Activated T-helper 1 cell treated with Interleukin-2 at 50 U/mL for 16 hours (primary cell): ENCODE measurements around the gene SERINC2.

ENCODE experiments used
- DNase-seq: peaks from one replicate; pipeline ENCODE4 v3.0.0-alpha.2; 2020; ENCODE audit warnings: low read depth

Gene SERINC2

DNA sequence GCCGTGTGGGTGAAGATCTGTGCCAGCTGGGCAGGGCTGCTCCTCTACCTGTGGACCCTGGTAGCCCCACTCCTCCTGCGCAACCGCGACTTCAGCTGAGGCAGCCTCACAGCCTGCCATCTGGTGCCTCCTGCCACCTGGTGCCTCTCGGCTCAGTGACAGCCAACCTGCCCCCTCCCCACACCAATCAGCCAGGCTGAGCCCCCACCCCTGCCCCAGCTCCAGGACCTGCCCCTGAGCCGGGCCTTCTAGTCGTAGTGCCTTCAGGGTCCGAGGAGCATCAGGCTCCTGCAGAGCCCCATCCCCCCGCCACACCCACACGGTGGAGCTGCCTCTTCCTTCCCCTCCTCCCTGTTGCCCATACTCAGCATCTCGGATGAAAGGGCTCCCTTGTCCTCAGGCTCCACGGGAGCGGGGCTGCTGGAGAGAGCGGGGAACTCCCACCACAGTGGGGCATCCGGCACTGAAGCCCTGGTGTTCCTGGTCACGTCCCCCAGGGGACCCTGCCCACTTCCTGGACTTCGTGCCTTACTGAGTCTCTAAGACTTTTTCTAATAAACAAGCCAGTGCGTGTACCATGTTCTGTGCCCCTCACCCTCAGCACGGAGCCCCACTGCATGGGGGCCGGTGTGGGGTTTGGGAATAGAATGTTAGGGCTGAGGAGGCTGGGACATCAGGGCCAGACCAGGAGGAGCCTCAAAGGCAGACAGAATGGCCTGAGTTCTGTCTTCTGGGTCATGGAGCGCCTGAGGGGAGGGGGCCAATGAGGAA is 21.3 kb downstream of the SERINC2 start:
- DNase-seq, result no peak

DNA sequence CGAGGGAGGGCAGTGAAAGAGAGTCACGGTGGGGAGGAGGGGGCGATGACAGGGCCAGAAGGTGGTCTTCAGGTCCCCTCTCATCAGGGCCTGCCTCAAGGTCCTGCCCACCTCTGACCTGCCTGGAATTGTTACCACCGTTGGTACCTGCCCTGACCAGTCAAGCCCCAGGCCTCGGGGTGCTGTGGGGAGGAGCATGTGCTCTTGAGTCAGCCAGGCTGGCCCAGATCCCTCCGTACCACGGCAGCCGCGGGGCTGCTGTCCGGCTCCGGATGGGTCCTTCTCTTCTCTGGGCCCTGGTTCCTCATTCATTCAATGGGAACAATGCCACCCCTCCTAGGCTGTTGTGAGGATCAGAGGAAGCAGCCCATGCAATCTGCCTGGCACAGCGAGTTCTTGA is 22.0 kb downstream of the SERINC2 start:
- DNase-seq, result no peak

DNA sequence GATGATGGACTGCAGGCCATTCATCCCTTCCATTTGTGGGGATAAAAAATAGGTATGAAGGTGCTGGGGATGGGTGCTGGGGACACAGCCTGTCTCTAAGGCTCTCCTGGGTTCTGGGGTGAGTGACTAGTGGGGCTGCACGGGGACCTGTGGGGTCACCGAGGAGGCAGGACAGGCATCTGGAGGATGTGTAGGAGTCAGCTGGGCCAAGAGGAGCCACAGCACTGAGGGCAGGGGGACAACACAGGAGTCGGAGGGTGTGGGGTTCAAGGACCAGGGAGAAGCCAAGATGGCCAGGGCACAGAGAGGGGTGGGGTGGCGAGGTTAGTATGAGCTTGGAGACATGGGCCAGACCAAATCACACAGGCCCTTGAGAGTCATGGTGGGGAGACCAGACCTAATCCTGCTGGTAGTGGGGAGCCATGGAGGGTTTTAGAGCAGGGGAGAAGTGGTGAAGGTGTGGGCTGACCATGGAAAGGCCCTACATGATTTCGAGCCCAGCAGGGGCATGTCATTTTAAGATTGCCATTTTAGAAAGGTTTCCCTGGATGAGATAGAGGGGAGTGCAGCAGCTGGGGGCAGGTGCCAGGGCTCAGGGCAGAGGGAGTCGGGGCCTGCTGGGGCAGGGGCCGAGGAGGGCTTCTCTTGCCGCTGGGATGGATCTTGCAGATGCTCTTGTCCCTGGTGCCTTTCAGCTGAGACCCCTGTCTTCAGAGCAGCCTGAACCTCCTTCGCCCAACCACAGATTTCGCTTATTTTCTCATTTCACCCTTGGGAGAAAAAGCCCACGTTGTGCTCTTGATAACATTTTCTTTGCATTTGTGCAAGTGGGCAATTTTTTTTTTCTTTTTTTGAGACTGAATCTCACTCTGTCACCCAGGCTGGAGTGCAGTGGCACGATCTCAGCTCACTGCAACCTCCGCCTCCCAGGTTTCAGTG is 22.7 kb downstream of the SERINC2 start:
- DNase-seq, result no peak

DNA sequence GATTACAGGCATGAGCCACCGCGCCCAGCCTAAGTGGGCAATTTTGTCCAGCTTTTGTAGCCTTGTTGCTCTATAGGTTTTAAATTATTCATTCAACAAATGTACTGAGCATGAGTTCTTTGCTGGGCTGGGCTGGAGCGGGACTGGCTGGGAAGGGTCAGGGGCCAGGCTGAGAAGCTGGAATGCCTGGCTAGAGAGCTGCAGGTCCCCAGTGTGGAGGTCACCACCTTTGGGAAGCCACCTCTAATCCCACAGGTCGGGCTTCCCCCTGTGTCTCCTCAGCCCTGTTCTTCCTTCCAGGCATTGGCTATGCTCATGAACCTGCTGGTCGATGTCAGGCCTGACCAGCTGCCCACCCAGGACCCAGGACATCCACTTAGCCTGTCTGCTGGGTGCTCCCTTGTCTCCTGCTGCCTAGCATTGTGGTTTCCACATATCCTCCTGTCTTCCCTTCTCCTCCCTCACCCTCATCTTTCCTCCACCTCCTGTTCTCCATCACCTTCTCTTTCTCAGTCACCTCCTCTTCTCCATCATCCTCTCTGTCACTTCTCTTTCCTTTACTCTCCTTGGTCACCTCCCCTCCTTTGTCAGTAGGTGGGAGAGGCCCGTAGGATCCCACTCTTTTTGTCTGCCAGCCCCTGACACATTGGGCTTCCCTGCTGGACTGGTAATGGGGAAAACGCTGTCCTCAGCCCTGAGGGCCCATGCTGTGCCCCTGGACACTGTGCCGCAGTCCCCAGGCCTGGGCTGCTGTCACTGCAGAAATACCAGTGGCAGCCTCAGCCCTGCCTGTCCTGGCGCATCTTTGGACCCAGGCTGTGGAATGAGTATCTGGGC is 23.8 kb downstream of the SERINC2 start:
- DNase-seq, result no peak

DNA sequence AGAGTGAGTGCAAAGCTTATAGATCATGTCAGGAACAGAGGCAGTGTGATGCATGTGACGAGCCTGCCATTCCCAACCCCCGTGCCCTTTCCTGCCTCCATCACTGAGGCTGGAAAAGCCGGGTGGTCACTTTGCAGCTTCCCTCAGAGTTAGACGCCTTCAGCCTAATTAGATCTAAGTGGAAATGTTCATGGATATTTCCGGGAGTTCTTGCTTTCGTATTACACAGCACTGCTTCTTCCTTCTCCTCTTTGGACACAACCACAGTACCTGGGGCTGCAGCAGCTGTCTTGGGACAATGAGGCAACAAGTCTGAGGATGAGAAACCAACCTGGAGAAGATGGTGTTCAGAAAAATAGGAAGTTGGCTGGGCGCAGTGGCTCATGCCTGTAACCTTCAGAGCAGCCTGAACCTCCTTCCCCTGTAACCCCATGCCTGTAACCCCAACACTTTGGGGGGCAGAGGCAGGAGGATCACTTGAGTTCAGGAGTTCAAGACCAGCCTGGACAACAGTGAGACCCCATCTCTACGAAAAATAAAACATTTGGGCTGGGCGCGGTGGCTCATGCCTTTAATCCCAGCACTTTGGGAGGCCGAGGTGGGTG is 24.5 kb downstream of the SERINC2 start:
- DNase-seq, result no peak

DNA sequence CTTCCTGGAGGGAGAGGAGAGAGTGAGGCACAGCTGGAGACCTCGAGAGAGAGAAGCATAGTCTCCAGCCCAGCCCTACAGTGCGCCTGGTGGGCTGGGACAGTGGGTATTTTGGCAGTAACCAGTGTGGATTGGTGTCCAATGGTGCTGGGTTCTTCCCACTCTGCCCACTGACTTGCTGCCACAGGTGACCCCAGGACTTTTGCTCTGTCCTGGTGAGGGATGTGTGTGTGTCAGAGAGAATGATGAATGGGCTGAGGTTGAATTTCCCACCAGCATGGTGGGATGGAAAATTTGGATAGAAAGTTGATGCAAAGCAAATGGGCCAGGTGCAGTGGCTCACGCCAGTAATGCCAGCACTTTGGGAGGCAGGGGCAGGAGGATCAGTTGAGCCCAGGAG is 26.3 kb downstream of the SERINC2 start:
- no peak for DNase-seq

DNA sequence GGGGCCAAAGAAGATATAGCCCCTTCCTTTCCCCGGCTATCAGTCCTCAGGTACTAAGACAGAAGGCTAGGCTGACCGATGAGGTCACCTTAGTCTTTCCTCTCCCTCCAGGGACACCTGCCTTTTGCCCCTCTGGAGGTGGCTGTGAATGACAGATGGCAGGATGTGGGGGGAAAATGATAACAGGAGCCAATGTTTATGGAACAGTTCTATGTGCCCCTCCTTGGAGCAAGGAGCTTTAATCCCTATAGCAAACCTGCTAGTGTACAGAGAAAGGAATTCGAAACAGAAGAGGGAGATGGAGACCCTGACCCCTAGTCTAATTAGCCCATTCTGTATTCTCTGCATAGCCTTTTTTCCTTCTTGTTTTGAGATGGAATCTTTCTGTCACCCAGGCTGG is 28.1 kb downstream of the SERINC2 start:
- no peak for DNase-seq

DNA sequence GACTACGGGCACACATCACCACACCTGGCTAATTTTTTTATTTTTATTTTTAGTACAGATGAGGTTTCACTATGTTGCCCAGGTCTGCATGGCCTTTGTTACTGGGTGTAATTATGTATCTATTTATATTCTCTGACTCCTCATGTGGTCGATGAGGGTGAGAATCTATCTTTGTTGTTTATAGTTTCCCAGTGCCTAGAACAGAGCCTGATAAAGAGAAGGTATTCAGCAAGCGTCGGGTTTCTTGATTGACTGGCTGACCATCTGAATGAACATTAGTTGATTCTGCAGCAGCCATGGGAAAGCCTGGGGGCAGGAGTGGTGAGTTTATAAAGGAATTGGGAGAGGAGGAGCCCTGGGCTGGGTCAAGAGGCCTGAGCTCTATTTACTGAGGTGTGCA is 28.5 kb downstream of the SERINC2 start:
- no peak for DNase-seq

DNA sequence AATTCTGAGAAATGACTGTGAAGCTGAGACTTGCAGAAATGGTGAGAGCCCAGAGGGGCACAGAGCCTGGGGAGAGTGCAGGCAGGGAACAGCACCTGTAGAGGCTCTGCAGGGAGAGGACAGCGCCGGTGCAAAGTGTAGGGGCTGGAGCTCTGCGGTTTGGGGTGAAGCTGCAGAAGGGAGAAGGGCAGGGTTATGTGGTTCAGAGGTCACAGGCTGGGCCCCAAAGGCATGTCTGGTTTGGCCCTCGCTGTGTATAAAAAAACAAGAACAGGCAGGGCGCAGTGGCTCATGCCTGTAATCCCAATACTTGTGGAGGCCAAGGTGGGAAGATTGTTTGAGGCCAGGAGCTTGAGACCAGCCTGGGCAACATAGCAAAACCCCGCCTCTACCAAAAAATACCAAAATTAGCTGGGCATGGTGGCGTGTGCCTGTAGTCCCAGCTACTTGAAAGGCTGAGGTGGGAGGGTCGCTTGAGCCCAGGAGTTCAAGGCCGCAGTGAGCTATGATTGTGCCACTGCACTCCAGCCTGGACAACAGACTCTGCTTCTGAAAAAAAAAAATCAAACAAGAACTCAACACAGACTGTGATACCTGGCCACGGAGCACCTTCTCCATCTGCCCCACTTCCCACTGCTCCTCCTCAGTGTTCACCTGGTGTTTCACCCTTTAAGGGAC is 29.1 kb downstream of the SERINC2 start:
- DNase-seq, result no peak

DNA sequence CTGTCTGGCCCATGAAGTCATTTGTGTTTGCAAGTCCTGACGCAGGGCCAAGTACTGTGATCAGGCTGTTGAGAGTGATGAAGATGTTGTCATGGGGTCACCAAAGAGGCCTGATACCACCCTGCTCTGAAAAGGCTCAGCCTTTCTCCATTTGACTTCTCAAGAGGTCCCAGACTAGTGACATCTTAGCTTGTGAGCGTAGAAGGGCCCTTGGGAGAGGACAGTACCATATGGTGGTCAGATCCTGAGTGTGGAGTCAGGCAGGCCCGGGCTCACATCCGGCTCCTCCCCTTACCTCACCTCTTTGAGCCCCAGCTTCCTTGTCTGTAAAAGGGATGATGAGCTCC is 29.6 kb downstream of the SERINC2 start:
- no peak for DNase-seq

DNA sequence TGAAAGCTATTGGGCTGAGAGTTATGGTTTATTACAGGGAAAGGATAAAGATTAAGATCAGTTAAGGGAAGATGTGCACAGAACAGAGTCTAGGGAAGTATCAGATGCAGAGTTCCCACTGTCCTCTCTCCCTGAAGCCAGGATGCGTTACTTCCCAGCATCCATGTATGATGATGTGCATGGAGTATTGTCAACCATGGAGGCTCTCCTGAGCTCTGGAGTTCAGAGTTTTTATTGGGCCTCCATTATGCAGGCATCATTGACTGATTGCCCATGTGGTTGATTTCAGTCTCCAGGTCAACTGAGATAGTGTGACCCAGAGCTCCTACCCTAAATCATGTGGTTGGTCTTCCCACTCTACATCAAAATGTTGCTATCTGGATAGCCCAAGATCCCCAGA is 30.7 kb downstream of the SERINC2 start:
- DNase-seq, result no peak

DNA sequence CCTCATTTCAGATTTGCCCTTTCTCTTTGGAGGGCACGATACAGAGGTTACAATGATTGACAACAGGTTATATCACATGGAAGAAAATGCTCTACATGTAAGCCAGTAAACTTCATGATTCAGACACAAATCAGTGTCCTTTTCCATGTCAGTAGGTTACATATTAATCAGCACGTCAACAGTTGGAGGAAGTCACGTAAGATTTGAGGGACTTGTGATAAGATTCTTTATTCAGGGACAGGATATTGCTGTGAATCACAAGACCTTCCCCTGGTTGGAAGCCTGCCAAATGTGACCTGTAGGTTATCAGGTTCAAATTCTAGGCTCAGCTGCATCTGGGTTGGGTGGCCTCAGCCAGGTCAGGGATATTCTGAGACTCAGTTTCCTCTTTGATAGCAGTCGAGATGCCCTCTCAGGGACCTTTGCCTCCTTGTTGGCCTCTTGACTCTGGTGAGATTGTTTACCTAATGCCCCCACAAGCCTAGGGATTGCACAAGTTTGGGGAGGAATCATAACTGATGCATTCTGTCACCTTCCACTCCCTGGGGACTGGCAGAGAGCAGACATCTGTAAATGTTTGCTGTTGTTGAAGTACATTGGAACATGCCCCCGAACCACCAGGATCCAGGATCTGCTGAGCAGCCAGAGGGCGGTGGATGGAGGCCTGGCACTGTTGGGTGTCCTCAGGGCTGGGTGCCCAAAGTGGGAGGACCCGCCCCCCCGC is 31.9 kb downstream of the SERINC2 start:
- DNase-seq, result no peak

DNA sequence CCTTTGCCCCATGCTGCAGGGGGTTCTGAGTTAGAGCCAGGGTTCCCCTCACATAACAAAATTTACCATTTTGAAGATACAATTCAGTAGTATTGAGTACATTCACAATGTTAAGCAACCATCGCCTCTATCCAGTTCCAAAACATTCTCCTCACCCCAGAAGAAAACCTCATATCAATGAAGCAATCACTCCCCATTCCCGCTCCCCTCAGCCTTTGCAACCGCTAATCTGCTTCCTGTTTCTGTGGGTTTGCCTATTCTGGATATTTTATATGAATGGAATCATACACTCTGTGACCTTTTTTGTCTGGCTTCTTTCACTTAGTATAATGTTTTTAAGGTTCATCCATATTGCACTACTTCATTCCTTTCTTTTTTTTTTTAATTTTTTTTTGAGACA is 32.9 kb downstream of the SERINC2 start:
- DNase-seq, result no peak

DNA sequence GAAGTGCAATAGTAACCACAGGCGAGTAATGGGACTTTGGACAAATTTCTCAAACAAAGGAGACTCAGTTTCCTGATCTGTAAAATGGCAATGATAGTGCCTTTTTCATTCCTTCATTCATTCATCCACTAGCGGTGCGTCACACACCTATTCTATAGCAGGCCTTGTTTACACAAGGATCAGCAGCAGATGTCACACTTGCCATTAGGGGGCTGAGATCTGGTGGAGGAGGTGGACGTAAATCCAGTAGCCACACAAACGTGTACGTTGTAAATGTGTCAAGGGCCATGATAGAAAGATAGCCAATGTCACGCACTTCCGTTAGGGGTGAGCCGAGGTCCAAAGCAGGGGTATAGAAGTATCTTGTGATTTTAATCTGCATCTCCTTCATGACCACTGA is 34.2 kb downstream of the SERINC2 start:
- DNase-seq, result no peak

DNA sequence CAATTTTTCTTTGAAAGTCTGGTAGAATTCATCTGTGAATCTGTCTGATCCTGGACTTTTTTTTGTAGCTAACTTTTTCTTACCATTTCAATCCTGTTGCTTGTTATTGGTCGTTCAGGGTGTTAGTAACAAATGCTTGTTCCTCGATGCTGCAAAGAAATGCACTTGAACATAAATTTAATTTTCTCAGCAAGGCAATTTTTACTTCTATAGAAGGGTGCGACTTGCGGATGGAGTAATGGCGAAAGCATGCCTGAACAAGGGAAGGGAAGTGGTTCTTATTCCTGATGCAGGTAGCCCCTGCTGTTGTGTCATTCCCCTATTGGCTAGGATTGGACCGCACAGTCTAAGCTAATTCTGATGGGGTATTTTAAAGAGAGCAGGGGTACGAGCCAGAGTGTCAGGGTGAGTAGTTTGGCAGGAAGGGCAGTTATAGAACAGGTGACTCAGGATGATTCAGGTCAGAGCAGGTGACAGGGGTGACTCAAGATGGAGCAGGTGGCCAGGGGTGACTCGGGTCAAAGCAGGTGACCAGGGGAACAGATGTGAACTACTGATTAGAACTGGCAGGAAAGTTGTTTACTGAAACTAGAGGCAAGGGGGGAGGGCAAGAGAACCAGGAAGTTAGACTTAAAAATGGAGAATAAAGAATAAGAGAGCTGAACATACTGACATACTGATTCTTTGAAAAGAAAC is 40.5 kb downstream of the SERINC2 start:
- no peak for DNase-seq

DNA sequence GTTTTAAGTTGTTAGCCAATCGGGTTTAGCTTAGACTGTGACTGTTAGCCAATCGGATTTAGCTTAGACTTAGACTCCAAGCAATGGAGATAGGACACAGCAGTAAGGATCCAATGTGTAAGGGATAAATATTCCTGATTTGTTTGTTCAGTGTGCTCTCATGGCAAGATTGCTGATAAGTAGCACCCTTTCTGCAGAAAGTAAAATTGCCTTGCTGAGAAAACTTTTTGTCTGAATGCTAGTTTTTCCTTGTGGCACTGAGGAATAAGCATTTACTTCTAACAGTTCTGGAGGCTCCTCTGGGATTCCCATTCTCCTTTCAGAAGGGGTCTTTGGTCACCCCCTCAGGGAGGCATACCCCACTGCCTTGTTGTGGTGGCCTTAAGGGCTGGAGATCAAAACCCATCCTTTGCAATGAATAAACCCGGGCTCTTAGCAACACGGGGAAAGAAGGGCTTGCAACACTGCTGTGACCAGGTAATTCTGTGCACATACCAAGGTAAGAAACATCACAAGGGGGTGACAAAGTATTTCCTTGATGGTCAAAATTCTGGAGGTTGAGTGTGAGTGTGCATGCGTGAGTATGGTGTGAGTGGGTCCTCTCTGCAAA is 45.4 kb downstream of the SERINC2 start:
- DNase-seq, result no peak

DNA sequence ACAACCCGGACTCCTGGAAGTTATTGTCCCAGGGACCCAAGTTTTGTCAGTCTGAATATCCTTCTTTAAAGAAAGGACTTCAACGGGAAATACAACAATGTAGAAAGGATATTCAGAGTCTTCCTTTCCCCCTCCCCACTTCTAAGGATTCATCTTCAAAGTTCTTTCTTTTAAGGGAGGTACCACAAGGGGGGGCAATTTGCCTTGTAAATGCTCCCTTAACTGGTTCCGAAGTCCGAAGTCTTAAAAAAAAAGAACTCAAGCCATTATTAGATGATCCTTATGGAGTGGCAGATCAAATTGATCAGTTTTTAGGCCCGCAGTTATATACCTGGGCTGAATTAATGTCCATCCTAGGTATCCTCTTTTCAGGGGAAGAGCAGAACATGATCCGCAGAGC is 47.0 kb downstream of the SERINC2 start:
- DNase-seq, result no peak

DNA sequence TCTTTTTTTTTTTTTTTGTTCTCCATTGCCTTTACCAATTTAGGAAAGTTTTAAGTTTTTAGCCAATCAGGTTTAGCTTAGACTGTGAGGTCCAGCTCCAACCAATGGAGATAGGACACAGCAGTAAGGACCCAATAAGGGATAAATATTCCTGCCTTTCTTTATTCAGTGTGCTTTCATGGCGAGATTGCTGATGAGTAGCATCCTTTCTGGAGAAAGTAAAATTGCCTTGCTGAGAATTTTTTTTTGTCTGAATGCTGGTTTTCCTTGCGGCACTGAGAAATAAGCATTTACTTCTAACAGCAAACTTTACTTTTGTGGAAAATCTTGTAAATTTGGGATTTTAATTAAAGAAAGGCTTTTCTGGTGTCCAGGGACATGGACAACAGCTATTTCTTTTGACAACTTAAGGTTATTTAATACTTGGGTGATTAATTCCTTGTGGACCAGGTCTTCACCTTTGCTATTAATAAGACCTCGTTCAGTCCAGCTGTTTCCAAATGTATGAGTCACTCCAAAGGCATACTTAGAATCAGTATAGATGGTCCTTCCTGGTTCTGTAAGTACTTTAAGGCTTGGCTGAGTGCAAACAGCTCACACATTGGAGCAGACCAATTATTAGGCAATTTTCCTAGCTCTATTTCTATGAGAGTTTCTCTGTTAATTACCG is 54.1 kb downstream of the SERINC2 start:
- DNase-seq, result no peak

DNA sequence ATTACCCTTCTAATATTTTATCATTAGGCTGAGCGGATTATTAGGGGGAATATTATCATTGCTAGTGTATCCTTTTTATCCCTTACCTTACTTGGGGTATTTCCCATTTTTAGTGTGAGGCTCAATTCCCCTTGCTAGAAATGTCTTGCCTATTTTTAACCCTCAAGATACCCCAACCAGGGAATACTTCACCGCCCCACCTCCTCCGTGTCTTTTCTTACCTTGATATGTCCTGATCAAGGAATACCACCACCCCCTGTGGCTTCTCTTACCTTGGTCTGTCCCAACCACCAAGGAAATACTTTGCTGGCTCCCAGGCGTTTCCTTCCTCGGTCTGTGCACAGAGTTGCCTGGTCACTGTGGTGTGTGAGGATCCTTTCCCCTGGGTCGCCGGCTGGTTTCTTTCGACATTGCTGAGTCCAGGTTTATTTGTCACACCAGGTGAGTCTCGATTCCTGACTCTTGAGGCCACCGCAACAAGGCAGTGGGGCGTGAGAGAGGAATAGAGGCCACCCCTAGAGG is 57.8 kb downstream of the SERINC2 start:
- no peak for DNase-seq
